ENCODE measurements around the gene TOMM34. TPM values are rescaled to one million over a fixed set of nuclear protein-coding genes. Genes with fewer than 3 reads are reported as not detected.

The TOMM34 gene
- total and polyA plus RNA-seq, 4 donors = 4.4 to 12.1 (median 7.8) TPM

- Histone ChIP-seq H3K27ac (ENCODE audit: low read depth in 1 of 2, low read length in 2 of 2) (no peak overlapping the region), H3K27me3 (ENCODE audit: control insufficient read depth in 4 of 4, insufficient read depth in 4 of 4, low read length in 3 of 4) (no peaks in the 10 kb centered on the region), H3K36me3 (ENCODE audit: control insufficient read depth in 4 of 4, insufficient read depth in 3 of 4, low read depth in 1 of 4, low read length in 3 of 4) (peaks cover 0 to 47% (median 42%) of the 10 kb centered on the region in 4 donors), H3K9me3 (ENCODE audit: control insufficient read depth in 4 of 4, low read length in 3 of 4) (no peaks in the 10 kb centered on the region), H3K4me3 (ENCODE audit: low read depth in 1 of 3, low read length in 3 of 3) (no peak overlapping the region), H3K4me1 (ENCODE audit: control insufficient read depth in 4 of 4, insufficient read depth in 4 of 4, low read length in 3 of 4) (peaks cover 0 to 17% (median 9%) of the 10 kb centered on the region in 4 donors), H3K9ac (ENCODE audit: low read depth in 1 of 2, low read length in 2 of 2) (no peak overlapping the region)
- 98% methylated on average over 1 of the region's 1 CpG for WGBS
- TF ChIP-seq EGR1 (IDR thresholded peaks at IDR 0.05; ENCODE audit: low read depth in 2 of 2) (no peak), JUND (IDR thresholded peaks at IDR 0.05) (no peak), HNF4G (IDR thresholded peaks at IDR 0.05) (no peak), RXRA (IDR thresholded peaks at IDR 0.05) (no peak), HNF4A (conservative IDR thresholded peaks at IDR 0.05) (no peak), ATF3 (IDR thresholded peaks at IDR 0.05) (no peak), SP1 (IDR thresholded peaks at IDR 0.05) (no peak), NR2F2 (IDR thresholded peaks at IDR 0.05) (no peak), YY1 (IDR thresholded peaks at IDR 0.05) (no peak), REST (IDR thresholded peaks at IDR 0.05) (no peak), GABPA (IDR thresholded peaks at IDR 0.05 in 1 of 2, conservative IDR thresholded peaks at IDR 0.05 in 1 of 2) (no peak), CTCF (IDR thresholded peaks at IDR 0.05; ENCODE audit: low read depth, low read length, missing input control) (no peak), MAX (IDR thresholded peaks at IDR 0.05) (no peak)
- no peak for DNase-seq (ENCODE audit: low spot score)
Observed at GRCh38 chr20:44950368-44950767, 9.8 kb downstream of the TOMM34 start.

GRCh38 chr20:44948513-44948912 lies 11.7 kb downstream of the TOMM34 start:
- DNase-seq (ENCODE audit: low spot score) = no peak
- Histone ChIP-seq H3K36me3 (ENCODE audit: control insufficient read depth in 4 of 4, insufficient read depth in 3 of 4, low read depth in 1 of 4, low read length in 3 of 4) (peaks cover 1 to 39% (median 31%) of the 10 kb centered on the region in 4 donors), H3K27ac (ENCODE audit: low read depth in 1 of 2, low read length in 2 of 2) (no peak overlapping the region), H3K4me3 (ENCODE audit: low read depth in 1 of 3, low read length in 3 of 3) (no peak overlapping the region), H3K4me1 (ENCODE audit: control insufficient read depth in 4 of 4, insufficient read depth in 4 of 4, low read length in 3 of 4) (peaks cover 0 to 17% (median 9%) of the 10 kb centered on the region in 4 donors), H3K9ac (ENCODE audit: low read depth in 1 of 2, low read length in 2 of 2) (no peak overlapping the region), H3K27me3 (ENCODE audit: control insufficient read depth in 4 of 4, insufficient read depth in 4 of 4, low read length in 3 of 4) (no peaks in the 10 kb centered on the region), H3K9me3 (ENCODE audit: control insufficient read depth in 4 of 4, low read length in 3 of 4) (no peaks in the 10 kb centered on the region)
- 96% methylated on average over 2 of the region's 2 CpGs for WGBS
- no peak for TF ChIP-seq ZBTB33 (IDR thresholded peaks at IDR 0.05)
- TF ChIP-seq FOXA2 (IDR thresholded peaks at IDR 0.05) = no peak
- no peak for TF ChIP-seq FOXA1 (IDR thresholded peaks at IDR 0.05)
- TF ChIP-seq HNF4A (conservative IDR thresholded peaks at IDR 0.05) = no peak
- TF ChIP-seq TAF1 (conservative IDR thresholded peaks at IDR 0.05) = no peak
- no peak for TF ChIP-seq CTCF (IDR thresholded peaks at IDR 0.05; ENCODE audit: low read depth, low read length, missing input control)
- no peak for TF ChIP-seq YY1 (IDR thresholded peaks at IDR 0.05)
- no peak for TF ChIP-seq RAD21 (IDR thresholded peaks at IDR 0.05)
- TF ChIP-seq HNF4G (IDR thresholded peaks at IDR 0.05) = no peak
- no peak for TF ChIP-seq NR2F2 (IDR thresholded peaks at IDR 0.05)
- TF ChIP-seq REST (IDR thresholded peaks at IDR 0.05) = no peak
- TF ChIP-seq GABPA (IDR thresholded peaks at IDR 0.05 in 1 of 2, conservative IDR thresholded peaks at IDR 0.05 in 1 of 2) = no peak
- no peak for TF ChIP-seq MAX (IDR thresholded peaks at IDR 0.05)
